Colonic mucosa (tissue), 4 donors: Measurements from ENCODE around the gene ONECUT2. TPM values are rescaled to one million over a fixed set of nuclear protein-coding genes. Genes with fewer than 3 reads are reported as not detected.
"Not testable (repeated sequence)": the region's sequence is repeated elsewhere in the genome, so short reads cannot be mapped to it uniquely, and the experiment has no call there.

Experiments
- DNase-seq: peaks from one replicate; pipeline ENCODE4 v3.0.0-alpha.2; 2020
- H3K27ac ChIP-seq: fragments of 200-600 bp; one replicate; pipeline ENCODE4 v1.8.0; 2021
- H3K27me3 ChIP-seq: fragments of 200-600 bp; one replicate; pipeline ENCODE4 v1.8.0; 2021
- H3K36me3 ChIP-seq: fragments of 200-600 bp; one replicate; pipeline ENCODE4 v1.8.0; 2021
- H3K4me1 ChIP-seq: fragments of 200-600 bp; one replicate; pipeline ENCODE4 v1.8.0; 2021; ENCODE audit warnings: mild to moderate bottlenecking
- H3K4me3 ChIP-seq: fragments of 200-600 bp; one replicate; pipeline ENCODE4 v1.8.0; 2021
- H3K9ac ChIP-seq, 2 donors: one replicate each; pipeline ENCODE4 v1.7.0; 2013; ENCODE audit warnings: control low read depth in 2 of 2, low read depth in 2 of 2, low read length in 2 of 2
- H3K9me3 ChIP-seq: fragments of 200-600 bp; one replicate; pipeline ENCODE4 v1.8.0; 2021
- intact Hi-C: fragments of 100-400 bp; cut with DNase I; formaldehyde crosslinking; loops from one replicate; pipeline ENCODE4 v1.14.1; 2022
- total RNA-seq, 2 donors: library from RNA; stranded (reverse); fragmentation: NEBNext Ultra II Directional in 1 of 2; extraction: Animal tissue kit (Norgen Biotek cat#: 25700) in 1 of 2; gene quantifications; one replicate each; pipeline ENCODE4 v1.2.1, GENCODE V29; 2021
- TF ChIP-seq, protein P1 (sequence below): fragments of 200-600 bp; IDR thresholded peaks from one replicate; pipeline ENCODE4 v1.8.0; 2022; ENCODE audit warnings: antibody characterized with exemption, mild to moderate bottlenecking
- donor health status: healthy.
- donor health status: DM: no; HTN: no; CAD: no.
- donor health status: DM: no; HTN: no; CAD: no.

ONECUT2 gene
- total RNA-seq, 2 donors from 2014 or later: 0.05 to 0.49 TPM

DNA sequence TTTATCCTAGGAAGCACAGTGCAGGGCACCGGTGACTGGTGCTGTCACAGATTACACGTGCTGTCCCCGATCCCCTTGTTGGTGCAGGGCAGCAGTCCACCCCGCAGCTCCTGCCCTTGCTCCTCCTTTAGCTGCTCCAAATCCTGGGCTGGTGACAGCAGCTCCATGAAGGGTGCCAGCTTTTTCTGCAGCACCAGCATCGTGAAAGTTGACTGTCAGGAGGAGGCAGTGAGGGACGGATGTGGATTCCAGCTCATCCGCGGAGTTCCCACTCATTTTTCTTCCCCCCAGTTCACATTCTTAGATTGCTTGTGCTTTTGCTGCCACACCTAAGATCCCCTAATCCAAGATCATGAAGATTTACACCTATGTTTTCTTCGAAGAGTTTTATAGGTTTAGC lies 67.5 kb downstream of the ONECUT2 start:
- no peaks in the 10 kb centered on the region for H3K36me3 ChIP-seq
- no peak overlapping the region for H3K4me3 ChIP-seq
- no peak overlapping the region for H3K9ac ChIP-seq
- H3K27me3 ChIP-seq: no peaks in the 10 kb centered on the region
- intact Hi-C loops: no loop called here
- TF ChIP-seq, protein P1, sequence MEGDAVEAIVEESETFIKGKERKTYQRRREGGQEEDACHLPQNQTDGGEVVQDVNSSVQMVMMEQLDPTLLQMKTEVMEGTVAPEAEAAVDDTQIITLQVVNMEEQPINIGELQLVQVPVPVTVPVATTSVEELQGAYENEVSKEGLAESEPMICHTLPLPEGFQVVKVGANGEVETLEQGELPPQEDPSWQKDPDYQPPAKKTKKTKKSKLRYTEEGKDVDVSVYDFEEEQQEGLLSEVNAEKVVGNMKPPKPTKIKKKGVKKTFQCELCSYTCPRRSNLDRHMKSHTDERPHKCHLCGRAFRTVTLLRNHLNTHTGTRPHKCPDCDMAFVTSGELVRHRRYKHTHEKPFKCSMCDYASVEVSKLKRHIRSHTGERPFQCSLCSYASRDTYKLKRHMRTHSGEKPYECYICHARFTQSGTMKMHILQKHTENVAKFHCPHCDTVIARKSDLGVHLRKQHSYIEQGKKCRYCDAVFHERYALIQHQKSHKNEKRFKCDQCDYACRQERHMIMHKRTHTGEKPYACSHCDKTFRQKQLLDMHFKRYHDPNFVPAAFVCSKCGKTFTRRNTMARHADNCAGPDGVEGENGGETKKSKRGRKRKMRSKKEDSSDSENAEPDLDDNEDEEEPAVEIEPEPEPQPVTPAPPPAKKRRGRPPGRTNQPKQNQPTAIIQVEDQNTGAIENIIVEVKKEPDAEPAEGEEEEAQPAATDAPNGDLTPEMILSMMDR: no peak
- H3K9me3 ChIP-seq: no peaks in the 10 kb centered on the region
- H3K4me1 ChIP-seq: no peaks in the 10 kb centered on the region
- H3K27ac ChIP-seq: no peak overlapping the region
- DNase-seq: no peak

DNA sequence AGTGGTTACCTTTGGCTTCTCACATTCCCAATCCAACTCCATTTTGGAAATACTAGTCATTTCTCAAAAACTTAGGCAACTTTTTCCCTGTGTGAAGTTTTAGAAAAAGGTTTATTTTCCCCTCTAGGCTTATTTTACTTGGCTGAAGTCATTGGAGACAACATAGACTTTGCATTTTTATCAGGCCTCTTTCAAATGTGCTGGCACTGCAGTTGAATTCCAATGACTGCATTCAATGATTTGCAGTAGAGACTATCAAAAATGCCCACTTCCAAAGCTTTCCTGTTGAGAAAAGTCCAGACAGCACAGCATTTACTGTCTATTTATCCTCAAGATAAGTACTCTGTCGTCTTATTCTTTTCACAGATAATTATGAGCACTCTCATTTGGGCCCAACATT lies 70.1 kb downstream of the ONECUT2 start:
- no peak overlapping the region for H3K9ac ChIP-seq
- H3K4me3 ChIP-seq: no peak overlapping the region
- no peaks in the 10 kb centered on the region for H3K27me3 ChIP-seq
- intact Hi-C loops: no loop called here
- no peak overlapping the region for H3K27ac ChIP-seq
- TF ChIP-seq, protein P1: no peak
- DNase-seq: no peak
- no peaks in the 10 kb centered on the region for H3K36me3 ChIP-seq
- no peaks in the 10 kb centered on the region for H3K4me1 ChIP-seq
- no peaks in the 10 kb centered on the region for H3K9me3 ChIP-seq

- Histone ChIP-seq H3K9me3 (no peaks in the 10 kb centered on the region), H3K4me1 (no peaks in the 10 kb centered on the region), H3K27ac (no peak overlapping the region), H3K4me3 (no peak overlapping the region), H3K27me3 (no peaks in the 10 kb centered on the region), H3K36me3 (no peaks in the 10 kb centered on the region), H3K9ac (no peak overlapping the region)
- intact Hi-C loops: no loop called here
- DNase-seq: no peak
- TF ChIP-seq, protein P1: no peak
These were observed 80.9 kb downstream of the ONECUT2 start for GRCh38 chr18:57516056-57516455.

DNA sequence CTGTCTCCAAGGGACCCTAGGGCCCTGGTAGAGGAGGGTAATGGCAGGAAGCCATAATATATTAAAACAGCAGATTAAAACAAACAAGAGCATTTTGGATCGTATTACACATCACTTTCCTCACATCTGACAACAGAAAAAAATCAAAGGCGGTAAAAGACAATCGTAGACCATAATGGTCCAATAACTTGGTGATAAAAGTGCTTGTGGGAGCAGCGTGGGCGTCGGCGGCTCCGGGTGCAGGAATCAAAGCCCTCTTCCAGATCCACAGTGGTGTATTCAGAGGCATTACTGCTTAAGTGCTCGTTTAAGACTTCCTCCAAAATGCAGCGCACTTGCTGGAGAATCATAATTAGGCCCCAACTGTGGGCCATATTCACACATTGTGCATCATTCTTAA lies 83.4 kb downstream of the ONECUT2 start:
- no peaks in the 10 kb centered on the region for H3K4me1 ChIP-seq
- no peak for DNase-seq
- no peak overlapping the region for H3K9ac ChIP-seq
- H3K9me3 ChIP-seq: no peaks in the 10 kb centered on the region
- no peak overlapping the region for H3K27ac ChIP-seq
- no peaks in the 10 kb centered on the region for H3K27me3 ChIP-seq
- no peak overlapping the region for H3K4me3 ChIP-seq
- TF ChIP-seq, protein P1: no peak
- intact Hi-C loops: no loop called here
- H3K36me3 ChIP-seq: no peaks in the 10 kb centered on the region

DNA sequence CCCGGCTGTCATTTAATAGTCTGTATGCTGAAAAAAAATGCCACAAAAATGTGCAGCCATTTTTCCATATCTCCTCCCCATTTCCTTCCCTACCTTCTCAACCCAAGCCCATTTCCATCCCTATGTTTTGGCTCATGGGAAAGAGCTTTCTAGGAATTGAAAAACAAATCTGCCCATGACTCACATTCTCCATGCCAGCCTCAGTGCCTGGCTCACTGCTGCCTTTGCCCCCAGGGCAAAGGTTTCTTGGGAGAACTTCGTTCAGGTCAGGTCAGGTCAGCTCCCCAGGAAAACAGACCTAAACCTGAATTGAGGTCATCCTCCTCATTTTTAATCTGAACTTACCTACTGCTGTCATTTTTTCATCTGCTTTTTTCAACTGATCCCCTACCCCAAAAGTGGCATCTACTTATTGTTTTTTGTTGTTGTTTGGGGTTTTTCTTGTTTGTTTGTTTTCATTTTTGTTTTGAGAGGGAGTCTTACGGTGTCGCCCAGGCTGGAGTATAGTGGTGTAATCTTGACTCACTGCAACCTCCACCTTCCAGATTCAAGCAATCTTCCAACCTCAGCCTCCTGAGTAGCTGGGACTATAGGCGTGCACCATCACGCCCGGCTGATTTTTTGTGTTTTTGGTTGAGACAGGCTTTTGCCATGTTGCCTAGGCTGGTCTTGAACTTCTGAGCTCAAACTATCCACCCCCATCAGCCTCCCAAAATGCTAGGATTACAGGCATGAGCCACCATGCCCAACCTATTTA lies 84.7 kb downstream of the ONECUT2 start:
- H3K9me3 ChIP-seq: no peaks in the 10 kb centered on the region
- no peak overlapping the region for H3K27ac ChIP-seq
- no peaks in the 10 kb centered on the region for H3K36me3 ChIP-seq
- H3K27me3 ChIP-seq: no peaks in the 10 kb centered on the region
- intact Hi-C loops: no loop called here
- H3K9ac ChIP-seq: no peak overlapping the region
- TF ChIP-seq, protein P1: no peak
- H3K4me1 ChIP-seq: no peaks in the 10 kb centered on the region
- no peak overlapping the region for H3K4me3 ChIP-seq
- no peak for DNase-seq

DNA sequence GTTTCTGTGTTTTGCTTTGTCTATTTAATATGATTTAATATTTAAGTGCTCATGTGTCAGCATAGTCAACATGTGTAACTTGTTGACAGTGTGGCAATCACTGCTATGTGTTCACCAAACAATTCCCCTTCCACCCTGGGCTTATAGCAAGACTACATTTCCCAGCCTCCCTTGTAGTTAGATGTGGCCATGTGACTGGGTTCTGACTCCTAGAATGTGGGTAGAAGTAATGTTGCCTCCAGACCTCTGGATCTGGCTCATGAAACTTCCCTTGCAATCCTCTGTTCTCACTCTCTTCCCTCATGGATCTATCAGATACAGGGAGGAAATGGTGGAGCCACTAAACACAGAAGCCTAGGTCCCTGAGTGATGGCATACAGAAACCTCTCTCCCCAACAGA lies 87.2 kb downstream of the ONECUT2 start:
- intact Hi-C loops, H3K4me3 ChIP-seq, H3K4me1 ChIP-seq, H3K27me3 ChIP-seq, DNase-seq, H3K36me3 ChIP-seq, H3K9me3 ChIP-seq, H3K27ac ChIP-seq, H3K9ac ChIP-seq: not testable (repeated sequence)
